Measurements from ENCODE around the gene TTLL11.

The TTLL11 gene

GRCh38 chr9:121861501-121862180 lies 231.5 kb downstream of the TTLL11 start:
- TF ChIP-seq CTCF (IDR thresholded peaks at IDR 0.05; ENCODE audit: control extremely low read depth, extremely low read depth, low read depth, missing control alignments), result peak; percentile 31
- ChIA-PET POLR2A (no interaction called here), CTCF (no interaction called here)
- DNase-seq (ENCODE audit: extremely low spot score), result peak; percentile 38

GRCh38 chr9:121860744-121861143 lies 232.4 kb downstream of the TTLL11 start:
- POLR2A ChIA-PET, result no interaction called here
- no peak for TF ChIP-seq CTCF (IDR thresholded peaks at IDR 0.05; ENCODE audit: control extremely low read depth, extremely low read depth, low read depth, missing control alignments)
- no peak for DNase-seq (ENCODE audit: extremely low spot score)
- CTCF ChIA-PET, result no interaction called here

- POLR2A ChIA-PET, result no interaction called here
These were observed 232.9 kb downstream of the TTLL11 start for GRCh38 chr9:121860213-121860612.

GRCh38 chr9:121859646-121860045 lies 233.5 kb downstream of the TTLL11 start:
- CTCF ChIA-PET, result interaction anchor here (0.9 kb wide), 1 partner anchor 34 kb away, joined by 3 read pairs; no protein-coding TSS in a partner anchor

More at GRCh38 chr9:121860213-121860612, 232.9 kb downstream of the TTLL11 start:
- CTCF ChIA-PET, result no interaction called here
- no peak for DNase-seq (ENCODE audit: extremely low spot score)
- no peak for TF ChIP-seq CTCF (IDR thresholded peaks at IDR 0.05; ENCODE audit: control extremely low read depth, extremely low read depth, low read depth, missing control alignments)

GRCh38 chr9:121858788-121859187 lies 234.3 kb downstream of the TTLL11 start:
- TF ChIP-seq CTCF (IDR thresholded peaks at IDR 0.05; ENCODE audit: control extremely low read depth, extremely low read depth, low read depth, missing control alignments), result no peak
- POLR2A ChIA-PET, result no interaction called here
- DNase-seq (ENCODE audit: extremely low spot score), result no peak
- CTCF ChIA-PET, result interaction anchor here (0.9 kb wide), 1 partner anchor 33 kb away, joined by 3 read pairs; no protein-coding TSS in a partner anchor

More at GRCh38 chr9:121859646-121860045, 233.5 kb downstream of the TTLL11 start:
- TF ChIP-seq CTCF (IDR thresholded peaks at IDR 0.05; ENCODE audit: control extremely low read depth, extremely low read depth, low read depth, missing control alignments), result no peak
- DNase-seq (ENCODE audit: extremely low spot score), result no peak
- POLR2A ChIA-PET, result no interaction called here

GRCh38 chr9:121857928-121858327 lies 235.2 kb downstream of the TTLL11 start:
- no peak for DNase-seq (ENCODE audit: extremely low spot score)
- CTCF ChIA-PET, result no interaction called here

More at GRCh38 chr9:121857928-121858327, 235.2 kb downstream of the TTLL11 start:
- TF ChIP-seq CTCF (IDR thresholded peaks at IDR 0.05; ENCODE audit: control extremely low read depth, extremely low read depth, low read depth, missing control alignments), result no peak
- POLR2A ChIA-PET, result no interaction called here

Measured in GM10248 (cell line).